ENCODE results near the gene TRAPPC3. TPM values are rescaled to one million over a fixed set of nuclear protein-coding genes. Genes with fewer than 3 reads are reported as not detected.

Gene TRAPPC3
- total RNA-seq, 1 experiment from 2014 or later: 64.6 TPM

DNA sequence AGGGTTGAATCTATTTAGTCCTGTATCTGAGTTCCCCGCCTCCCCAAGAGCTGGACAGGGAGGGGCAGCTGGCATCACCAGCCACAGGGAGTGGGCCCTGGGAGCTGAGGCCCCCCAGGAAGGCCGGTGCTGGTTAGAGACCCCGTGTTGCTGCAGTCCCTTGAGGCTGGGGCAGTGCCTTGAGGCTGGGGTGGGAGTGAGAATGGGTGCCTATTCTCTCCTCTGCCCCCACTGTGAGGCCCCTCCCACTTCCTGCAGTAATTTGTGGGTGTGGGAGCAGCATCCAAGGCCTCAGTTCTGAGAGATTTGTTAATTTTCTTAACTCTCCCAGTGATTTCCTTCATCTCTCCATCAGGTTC is 2.5 kb upstream of the TRAPPC3 start:
- Histone ChIP-seq H3K79me2 (ENCODE audit: insufficient read depth, low read length) (peaks cover 33% of the 10 kb centered on the region), H3K4me2 (ENCODE audit: low read length) (peak overlapping the region; percentile 86), H3K9me2 (ENCODE audit: insufficient read depth) (no peaks in the 10 kb centered on the region), H2AFZ (ENCODE audit: low read depth, low read length, poor library complexity, severe bottlenecking) (no peak overlapping the region), H3K27me3 (ENCODE audit: insufficient read depth, low read length) (no peaks in the 10 kb centered on the region), H3K9me3 (ENCODE audit: control insufficient read depth in 1 of 2, insufficient read depth in 1 of 2, low read depth in 1 of 2, low read length in 2 of 2) (no peaks in the 10 kb centered on the region), H3K4me3 (replicated peaks in 1 of 2; ENCODE audit: low read depth in 1 of 2, low read length in 2 of 2) (no peak overlapping the region), H3K36me3 (ENCODE audit: control insufficient read depth in 1 of 2, insufficient read depth in 2 of 2, low read length in 2 of 2) (no peaks in the 10 kb centered on the region), H3K9ac (ENCODE audit: low read length) (peak overlapping the region; percentile 91), H3K27ac (ENCODE audit: low read depth, low read length) (peak overlapping the region; percentile 65; the same call in 1 of the 2 replicates), H4K20me1 (ENCODE audit: insufficient read depth) (no peaks in the 10 kb centered on the region), H3K4me1 (ENCODE audit: control insufficient read depth in 1 of 2, insufficient read depth in 2 of 2, low read length in 2 of 2) (peaks cover 27 to 46% of the 10 kb centered on the region in 2 experiments)
- intact Hi-C loops (cut with micrococcal nuclease): loop anchor here (5.0 to 10.0 kb wide), 2 partner anchors 233 to 270 kb away; partner anchors contain the start of gene STK40
- ChIA-PET CTCF (interaction anchor here (3.5 kb wide), 2 partner anchors 36 to 134 kb away, joined by 35 to 37 read pairs; no protein-coding TSS in a partner anchor), RAD21 (ENCODE audit: low non-redundant PET in 1 of 2, low total read pairs in 2 of 2, uncharacterized antibody in 2 of 2, unreplicated experiment in 2 of 2) (no interaction called here), POLR2A (no interaction called here)
- BruUV-seq (replicated peaks): no TSS peak
- DNase-seq (ENCODE audit: low read depth, low spot score) (no peak), ATAC-seq (no peak)
- TF ChIP-seq CBX3 (IDR thresholded peaks at IDR 0.05; ENCODE audit: low read depth) (no peak), POLR2AphosphoS5 (IDR thresholded peaks at IDR 0.05; ENCODE audit: low read depth, low read length) (no peak), RAD21 (IDR thresholded peaks at IDR 0.05; ENCODE audit: low read depth) (no peak)
- TF ChIP-seq, protein P1, sequence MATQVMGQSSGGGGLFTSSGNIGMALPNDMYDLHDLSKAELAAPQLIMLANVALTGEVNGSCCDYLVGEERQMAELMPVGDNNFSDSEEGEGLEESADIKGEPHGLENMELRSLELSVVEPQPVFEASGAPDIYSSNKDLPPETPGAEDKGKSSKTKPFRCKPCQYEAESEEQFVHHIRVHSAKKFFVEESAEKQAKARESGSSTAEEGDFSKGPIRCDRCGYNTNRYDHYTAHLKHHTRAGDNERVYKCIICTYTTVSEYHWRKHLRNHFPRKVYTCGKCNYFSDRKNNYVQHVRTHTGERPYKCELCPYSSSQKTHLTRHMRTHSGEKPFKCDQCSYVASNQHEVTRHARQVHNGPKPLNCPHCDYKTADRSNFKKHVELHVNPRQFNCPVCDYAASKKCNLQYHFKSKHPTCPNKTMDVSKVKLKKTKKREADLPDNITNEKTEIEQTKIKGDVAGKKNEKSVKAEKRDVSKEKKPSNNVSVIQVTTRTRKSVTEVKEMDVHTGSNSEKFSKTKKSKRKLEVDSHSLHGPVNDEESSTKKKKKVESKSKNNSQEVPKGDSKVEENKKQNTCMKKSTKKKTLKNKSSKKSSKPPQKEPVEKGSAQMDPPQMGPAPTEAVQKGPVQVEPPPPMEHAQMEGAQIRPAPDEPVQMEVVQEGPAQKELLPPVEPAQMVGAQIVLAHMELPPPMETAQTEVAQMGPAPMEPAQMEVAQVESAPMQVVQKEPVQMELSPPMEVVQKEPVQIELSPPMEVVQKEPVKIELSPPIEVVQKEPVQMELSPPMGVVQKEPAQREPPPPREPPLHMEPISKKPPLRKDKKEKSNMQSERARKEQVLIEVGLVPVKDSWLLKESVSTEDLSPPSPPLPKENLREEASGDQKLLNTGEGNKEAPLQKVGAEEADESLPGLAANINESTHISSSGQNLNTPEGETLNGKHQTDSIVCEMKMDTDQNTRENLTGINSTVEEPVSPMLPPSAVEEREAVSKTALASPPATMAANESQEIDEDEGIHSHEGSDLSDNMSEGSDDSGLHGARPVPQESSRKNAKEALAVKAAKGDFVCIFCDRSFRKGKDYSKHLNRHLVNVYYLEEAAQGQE (IDR thresholded peaks at IDR 0.05; ENCODE audit: low read depth): no peak
- TF ChIP-seq, protein P2, sequence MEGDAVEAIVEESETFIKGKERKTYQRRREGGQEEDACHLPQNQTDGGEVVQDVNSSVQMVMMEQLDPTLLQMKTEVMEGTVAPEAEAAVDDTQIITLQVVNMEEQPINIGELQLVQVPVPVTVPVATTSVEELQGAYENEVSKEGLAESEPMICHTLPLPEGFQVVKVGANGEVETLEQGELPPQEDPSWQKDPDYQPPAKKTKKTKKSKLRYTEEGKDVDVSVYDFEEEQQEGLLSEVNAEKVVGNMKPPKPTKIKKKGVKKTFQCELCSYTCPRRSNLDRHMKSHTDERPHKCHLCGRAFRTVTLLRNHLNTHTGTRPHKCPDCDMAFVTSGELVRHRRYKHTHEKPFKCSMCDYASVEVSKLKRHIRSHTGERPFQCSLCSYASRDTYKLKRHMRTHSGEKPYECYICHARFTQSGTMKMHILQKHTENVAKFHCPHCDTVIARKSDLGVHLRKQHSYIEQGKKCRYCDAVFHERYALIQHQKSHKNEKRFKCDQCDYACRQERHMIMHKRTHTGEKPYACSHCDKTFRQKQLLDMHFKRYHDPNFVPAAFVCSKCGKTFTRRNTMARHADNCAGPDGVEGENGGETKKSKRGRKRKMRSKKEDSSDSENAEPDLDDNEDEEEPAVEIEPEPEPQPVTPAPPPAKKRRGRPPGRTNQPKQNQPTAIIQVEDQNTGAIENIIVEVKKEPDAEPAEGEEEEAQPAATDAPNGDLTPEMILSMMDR (IDR thresholded peaks at IDR 0.05 in 2 of 3, conservative IDR thresholded peaks at IDR 0.05 in 1 of 3; ENCODE audit: borderline replicate concordance in 1 of 3, insufficient read depth in 1 of 3, low read depth in 2 of 3, low read length in 2 of 3): no peak
